ENCODE results near the gene C3orf49. TPM values are rescaled to one million over a fixed set of nuclear protein-coding genes. Genes with fewer than 3 reads are reported as not detected.

The C3orf49 gene
- total RNA-seq, 1 experiment from 2014 or later: not detected

DNA sequence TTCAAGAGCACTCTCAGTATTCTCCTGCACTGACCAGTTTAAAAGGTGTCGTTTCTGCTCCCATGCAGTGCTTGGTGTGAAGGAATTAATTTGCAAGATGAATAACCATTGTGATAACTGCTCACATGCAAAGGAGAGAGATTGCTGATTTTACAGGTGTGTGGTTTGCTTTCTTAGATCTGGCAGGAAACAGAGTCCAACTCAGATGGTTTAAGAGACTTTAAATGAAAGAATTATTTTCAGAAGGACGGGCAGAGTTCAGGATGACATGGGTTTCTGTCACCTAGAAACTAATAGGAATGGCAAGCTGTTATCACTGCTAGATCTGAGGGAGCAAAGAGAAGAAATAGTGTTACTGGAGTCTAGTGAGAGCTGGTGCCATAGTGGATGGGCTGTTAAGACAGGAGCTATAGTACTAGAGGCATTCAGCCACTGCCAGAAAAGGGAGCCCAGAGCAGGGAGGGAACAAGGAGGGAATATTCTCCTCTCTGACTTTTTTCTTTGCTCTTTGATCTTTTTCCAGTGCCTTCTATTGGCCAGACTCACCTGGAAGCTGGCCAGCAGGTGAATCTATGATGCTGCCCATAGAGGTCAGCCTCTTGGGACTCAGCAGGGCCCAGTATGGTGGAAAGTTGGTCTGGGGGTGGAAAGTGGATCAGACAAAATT lies 59.4 kb downstream of the C3orf49 start:
- Histone ChIP-seq H3K9me2 (ENCODE audit: insufficient read depth) (no peaks in the 10 kb centered on the region), H3K27ac (ENCODE audit: low read depth, low read length) (no peak overlapping the region), H2AFZ (ENCODE audit: low read depth, low read length, poor library complexity, severe bottlenecking) (no peak overlapping the region), H3K4me2 (ENCODE audit: low read length) (no peak overlapping the region), H3K9me3 (ENCODE audit: control insufficient read depth in 1 of 2, insufficient read depth in 1 of 2, low read depth in 1 of 2, low read length in 2 of 2) (no peaks in the 10 kb centered on the region), H3K4me1 (ENCODE audit: control insufficient read depth in 1 of 2, insufficient read depth in 2 of 2, low read length in 2 of 2) (no peaks in the 10 kb centered on the region), H3K4me3 (replicated peaks in 1 of 2; ENCODE audit: low read depth in 1 of 2, low read length in 2 of 2) (no peak overlapping the region), H3K9ac (ENCODE audit: low read length) (no peak overlapping the region), H4K20me1 (ENCODE audit: insufficient read depth) (0 out of 2 replicates have a peak, but pooled peaks cover 5% of the 10 kb centered on the region), H3K27me3 (ENCODE audit: insufficient read depth, low read length) (no peaks in the 10 kb centered on the region), H3K79me2 (ENCODE audit: insufficient read depth, low read length) (peaks cover 65% of the 10 kb centered on the region), H3K36me3 (ENCODE audit: control insufficient read depth in 1 of 2, insufficient read depth in 2 of 2, low read length in 2 of 2) (no peaks in the 10 kb centered on the region)
- ChIA-PET CTCF (no interaction called here), RAD21 (ENCODE audit: low non-redundant PET in 1 of 2, low total read pairs in 2 of 2, uncharacterized antibody in 2 of 2, unreplicated experiment in 2 of 2) (no interaction called here), POLR2A (no interaction called here)
- BruUV-seq (replicated peaks): no TSS peak
- no peak for TF ChIP-seq ZFX (IDR thresholded peaks at IDR 0.05)
- TF ChIP-seq POLR2AphosphoS5 (IDR thresholded peaks at IDR 0.05; ENCODE audit: low read depth, low read length): no peak
- TF ChIP-seq TCF7L2 (IDR thresholded peaks at IDR 0.05; ENCODE audit: borderline replicate concordance, extremely low read depth, insufficient read depth, insufficient read length): peak; percentile 70
- no peak for DNase-seq (ENCODE audit: low read depth, low spot score)
- intact Hi-C loops (cut with micrococcal nuclease): no loop called here
- ATAC-seq: no peak; the same call in 1 of the 2 replicates

DNA sequence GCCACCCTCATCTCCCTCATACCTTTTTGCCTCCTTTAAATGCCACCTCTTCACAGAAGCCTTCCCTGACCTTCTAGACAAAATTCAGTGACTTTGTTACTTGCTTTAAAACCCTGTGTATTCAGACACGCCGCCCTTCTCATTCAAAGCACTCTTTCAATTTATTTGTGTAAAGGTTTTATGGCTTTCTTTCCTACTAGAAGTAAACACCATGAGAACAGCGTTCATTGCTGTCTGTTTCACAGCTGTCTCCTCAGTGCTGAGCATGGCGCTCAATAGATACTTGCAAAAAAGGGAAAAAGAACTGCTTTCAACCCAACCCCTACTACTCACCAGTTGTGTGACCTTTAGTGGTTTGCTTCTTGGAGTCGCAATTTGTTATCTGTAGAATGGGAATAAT lies 61.6 kb downstream of the C3orf49 start:
- Histone ChIP-seq H3K9me2 (ENCODE audit: insufficient read depth) (no peaks in the 10 kb centered on the region), H3K9ac (ENCODE audit: low read length) (no peak overlapping the region), H3K27ac (ENCODE audit: low read depth, low read length) (no peak overlapping the region), H2AFZ (ENCODE audit: low read depth, low read length, poor library complexity, severe bottlenecking) (no peak overlapping the region), H3K4me3 (replicated peaks in 1 of 2; ENCODE audit: low read depth in 1 of 2, low read length in 2 of 2) (no peak overlapping the region), H4K20me1 (ENCODE audit: insufficient read depth) (0 out of 2 replicates have a peak, but pooled peaks cover under 1% of the 10 kb centered on the region), H3K9me3 (ENCODE audit: control insufficient read depth in 1 of 2, insufficient read depth in 1 of 2, low read depth in 1 of 2, low read length in 2 of 2) (no peaks in the 10 kb centered on the region), H3K4me1 (ENCODE audit: control insufficient read depth in 1 of 2, insufficient read depth in 2 of 2, low read length in 2 of 2) (no peaks in the 10 kb centered on the region), H3K4me2 (ENCODE audit: low read length) (no peak overlapping the region), H3K27me3 (ENCODE audit: insufficient read depth, low read length) (no peaks in the 10 kb centered on the region), H3K79me2 (ENCODE audit: insufficient read depth, low read length) (peaks cover 63% of the 10 kb centered on the region), H3K36me3 (ENCODE audit: control insufficient read depth in 1 of 2, insufficient read depth in 2 of 2, low read length in 2 of 2) (no peaks in the 10 kb centered on the region)
- intact Hi-C loops (cut with micrococcal nuclease): no loop called here
- ChIA-PET RAD21 (ENCODE audit: low non-redundant PET in 1 of 2, low total read pairs in 2 of 2, uncharacterized antibody in 2 of 2, unreplicated experiment in 2 of 2) (no interaction called here), CTCF (no interaction called here), POLR2A (no interaction called here)
- DNase-seq (ENCODE audit: low read depth, low spot score): no peak
- no peak for TF ChIP-seq EZH2phosphoT487 (IDR thresholded peaks at IDR 0.05; ENCODE audit: borderline replicate concordance)
- TF ChIP-seq, protein P1, sequence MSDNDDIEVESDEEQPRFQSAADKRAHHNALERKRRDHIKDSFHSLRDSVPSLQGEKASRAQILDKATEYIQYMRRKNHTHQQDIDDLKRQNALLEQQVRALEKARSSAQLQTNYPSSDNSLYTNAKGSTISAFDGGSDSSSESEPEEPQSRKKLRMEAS (IDR thresholded peaks at IDR 0.05): no peak
- TF ChIP-seq CBX3 (IDR thresholded peaks at IDR 0.05; ENCODE audit: low read depth): no peak
- no peak for TF ChIP-seq FOSL1 (IDR thresholded peaks at IDR 0.05; ENCODE audit: low read depth)
- no peak for TF ChIP-seq SRF (IDR thresholded peaks at IDR 0.05; ENCODE audit: low read depth)
- TF ChIP-seq ZNF274 (IDR thresholded peaks at IDR 0.05; ENCODE audit: low read depth, low read length): no peak
- TF ChIP-seq, protein P2, sequence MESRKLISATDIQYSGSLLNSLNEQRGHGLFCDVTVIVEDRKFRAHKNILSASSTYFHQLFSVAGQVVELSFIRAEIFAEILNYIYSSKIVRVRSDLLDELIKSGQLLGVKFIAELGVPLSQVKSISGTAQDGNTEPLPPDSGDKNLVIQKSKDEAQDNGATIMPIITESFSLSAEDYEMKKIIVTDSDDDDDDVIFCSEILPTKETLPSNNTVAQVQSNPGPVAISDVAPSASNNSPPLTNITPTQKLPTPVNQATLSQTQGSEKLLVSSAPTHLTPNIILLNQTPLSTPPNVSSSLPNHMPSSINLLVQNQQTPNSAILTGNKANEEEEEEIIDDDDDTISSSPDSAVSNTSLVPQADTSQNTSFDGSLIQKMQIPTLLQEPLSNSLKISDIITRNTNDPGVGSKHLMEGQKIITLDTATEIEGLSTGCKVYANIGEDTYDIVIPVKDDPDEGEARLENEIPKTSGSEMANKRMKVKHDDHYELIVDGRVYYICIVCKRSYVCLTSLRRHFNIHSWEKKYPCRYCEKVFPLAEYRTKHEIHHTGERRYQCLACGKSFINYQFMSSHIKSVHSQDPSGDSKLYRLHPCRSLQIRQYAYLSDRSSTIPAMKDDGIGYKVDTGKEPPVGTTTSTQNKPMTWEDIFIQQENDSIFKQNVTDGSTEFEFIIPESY (IDR thresholded peaks at IDR 0.05; ENCODE audit: extremely low read depth, insufficient replicate concordance, low read length): no peak
- TF ChIP-seq POLR2A (IDR thresholded peaks at IDR 0.05; ENCODE audit: borderline replicate concordance, extremely low read depth, insufficient read depth, insufficient read length): no peak
- TF ChIP-seq, protein P3, sequence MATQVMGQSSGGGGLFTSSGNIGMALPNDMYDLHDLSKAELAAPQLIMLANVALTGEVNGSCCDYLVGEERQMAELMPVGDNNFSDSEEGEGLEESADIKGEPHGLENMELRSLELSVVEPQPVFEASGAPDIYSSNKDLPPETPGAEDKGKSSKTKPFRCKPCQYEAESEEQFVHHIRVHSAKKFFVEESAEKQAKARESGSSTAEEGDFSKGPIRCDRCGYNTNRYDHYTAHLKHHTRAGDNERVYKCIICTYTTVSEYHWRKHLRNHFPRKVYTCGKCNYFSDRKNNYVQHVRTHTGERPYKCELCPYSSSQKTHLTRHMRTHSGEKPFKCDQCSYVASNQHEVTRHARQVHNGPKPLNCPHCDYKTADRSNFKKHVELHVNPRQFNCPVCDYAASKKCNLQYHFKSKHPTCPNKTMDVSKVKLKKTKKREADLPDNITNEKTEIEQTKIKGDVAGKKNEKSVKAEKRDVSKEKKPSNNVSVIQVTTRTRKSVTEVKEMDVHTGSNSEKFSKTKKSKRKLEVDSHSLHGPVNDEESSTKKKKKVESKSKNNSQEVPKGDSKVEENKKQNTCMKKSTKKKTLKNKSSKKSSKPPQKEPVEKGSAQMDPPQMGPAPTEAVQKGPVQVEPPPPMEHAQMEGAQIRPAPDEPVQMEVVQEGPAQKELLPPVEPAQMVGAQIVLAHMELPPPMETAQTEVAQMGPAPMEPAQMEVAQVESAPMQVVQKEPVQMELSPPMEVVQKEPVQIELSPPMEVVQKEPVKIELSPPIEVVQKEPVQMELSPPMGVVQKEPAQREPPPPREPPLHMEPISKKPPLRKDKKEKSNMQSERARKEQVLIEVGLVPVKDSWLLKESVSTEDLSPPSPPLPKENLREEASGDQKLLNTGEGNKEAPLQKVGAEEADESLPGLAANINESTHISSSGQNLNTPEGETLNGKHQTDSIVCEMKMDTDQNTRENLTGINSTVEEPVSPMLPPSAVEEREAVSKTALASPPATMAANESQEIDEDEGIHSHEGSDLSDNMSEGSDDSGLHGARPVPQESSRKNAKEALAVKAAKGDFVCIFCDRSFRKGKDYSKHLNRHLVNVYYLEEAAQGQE (IDR thresholded peaks at IDR 0.05; ENCODE audit: low read depth): no peak
- TF ChIP-seq RAD21 (IDR thresholded peaks at IDR 0.05; ENCODE audit: low read depth): no peak
- TF ChIP-seq POLR2AphosphoS5 (IDR thresholded peaks at IDR 0.05; ENCODE audit: low read depth, low read length): no peak
- TF ChIP-seq CEBPB (IDR thresholded peaks at IDR 0.05; ENCODE audit: low read depth): no peak
- TF ChIP-seq EGR1 (IDR thresholded peaks at IDR 0.05; ENCODE audit: low read depth): no peak
- TF ChIP-seq YY1 (IDR thresholded peaks at IDR 0.05; ENCODE audit: extremely low read depth, insufficient replicate concordance, low read depth, low read length): no peak
- ATAC-seq: no peak
- BruUV-seq (replicated peaks): no TSS peak
